IPS DF 4.7 (cell line): ENCODE data around the gene PTPRC.

Experiments
- DNase-seq: peaks from one replicate; pipeline ENCODE4 v3.0.0-alpha.2; 2013; ENCODE audit warnings: low spot score; ENCODE audit errors: extremely low read depth

PTPRC gene

DNA sequence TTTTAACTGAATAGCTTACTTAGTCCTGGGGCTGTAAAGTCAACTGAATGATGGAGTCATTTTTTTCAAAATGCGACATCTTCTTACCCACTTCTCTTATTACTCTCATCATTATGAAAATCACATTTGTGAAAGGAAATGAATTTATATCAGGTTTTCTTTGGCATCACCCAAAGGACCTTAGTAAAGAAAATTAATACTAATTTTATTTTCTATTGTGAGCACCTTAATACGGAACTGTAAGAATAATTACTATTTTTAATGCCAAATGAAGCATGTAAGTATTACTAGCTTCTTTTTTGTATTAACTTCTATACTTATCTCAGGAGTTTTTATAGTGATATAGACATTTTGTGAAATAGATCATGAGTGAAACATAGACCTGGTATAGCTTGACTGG, 30.9 kb downstream of the PTPRC start:
- no peak for DNase-seq

DNA sequence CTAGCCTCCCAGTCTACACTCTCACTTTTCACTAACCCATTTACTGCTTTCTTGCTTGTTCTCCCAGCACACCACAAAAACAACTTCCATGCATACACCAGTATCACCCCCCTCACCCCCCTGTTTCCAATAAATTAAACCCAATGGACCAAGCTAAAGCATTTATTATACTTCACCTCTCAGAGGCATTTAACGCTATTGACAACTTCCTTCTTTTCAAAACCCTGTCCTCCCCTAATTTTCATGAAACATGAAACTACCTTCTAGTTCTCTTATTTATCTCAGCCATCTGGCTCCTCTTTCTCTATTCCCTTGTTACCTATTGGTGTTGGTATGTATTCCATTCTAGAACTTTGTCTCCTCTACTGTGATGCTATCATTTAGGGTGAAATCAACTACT, 32.3 kb downstream of the PTPRC start:
- DNase-seq = no peak

DNA sequence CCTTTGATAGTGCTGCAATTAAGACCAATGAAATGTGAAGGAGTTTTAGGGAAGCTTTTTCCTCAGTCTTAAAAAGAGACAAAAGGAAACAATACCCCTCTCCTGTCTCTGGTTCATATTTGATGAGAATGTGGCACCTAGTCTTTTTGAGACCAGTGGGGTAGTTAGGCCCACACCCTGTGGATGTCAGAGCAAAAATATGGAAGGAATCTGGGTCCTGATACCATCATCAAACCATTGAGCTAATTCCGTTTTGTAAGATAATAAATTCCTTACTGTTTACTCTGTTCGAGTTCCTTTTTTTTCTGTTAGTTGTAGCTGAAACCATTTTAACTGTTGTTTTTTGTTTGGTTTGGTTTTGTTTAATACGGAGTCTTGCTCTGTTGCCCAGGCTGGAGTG, 33.3 kb downstream of the PTPRC start:
- DNase-seq = no peak

DNA sequence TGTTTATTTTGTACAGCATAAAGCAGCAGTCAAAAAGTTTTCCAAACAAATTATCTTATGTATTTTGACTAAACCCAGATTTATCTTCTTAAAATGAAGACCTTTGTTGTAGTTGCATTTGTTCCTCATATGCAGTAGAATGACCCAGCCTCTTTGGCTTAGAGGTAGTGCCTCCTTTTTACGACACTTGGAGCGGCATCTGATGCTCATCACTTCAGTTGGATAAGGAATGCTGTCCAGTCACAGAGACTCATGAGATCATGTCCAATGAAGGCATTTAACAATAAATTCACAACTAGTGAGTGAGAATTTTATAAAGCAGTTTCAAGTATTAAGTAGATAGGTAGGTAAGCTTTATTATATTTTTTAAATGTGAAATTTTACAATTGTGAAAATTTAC, 35.2 kb downstream of the PTPRC start:
- no peak for DNase-seq

DNA sequence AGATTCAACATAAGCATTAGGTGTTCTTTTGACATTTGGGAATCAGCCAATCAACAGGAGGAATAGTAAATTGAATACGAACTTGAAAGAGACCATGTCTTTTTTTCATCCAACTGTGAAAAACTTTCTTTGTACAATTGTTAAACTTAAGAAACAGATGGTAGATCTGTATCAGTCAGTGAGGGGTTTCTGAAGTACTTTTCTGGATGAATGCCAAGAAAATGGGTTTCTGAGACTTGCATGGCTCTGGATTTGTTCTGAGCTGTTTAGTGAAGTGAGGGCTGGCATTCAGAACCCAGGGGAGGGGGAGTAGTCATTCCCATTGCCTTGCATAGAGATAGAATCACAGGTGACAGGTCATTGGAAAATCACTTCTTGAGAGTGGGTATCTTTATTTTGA, 37.4 kb downstream of the PTPRC start:
- DNase-seq = no peak

DNA sequence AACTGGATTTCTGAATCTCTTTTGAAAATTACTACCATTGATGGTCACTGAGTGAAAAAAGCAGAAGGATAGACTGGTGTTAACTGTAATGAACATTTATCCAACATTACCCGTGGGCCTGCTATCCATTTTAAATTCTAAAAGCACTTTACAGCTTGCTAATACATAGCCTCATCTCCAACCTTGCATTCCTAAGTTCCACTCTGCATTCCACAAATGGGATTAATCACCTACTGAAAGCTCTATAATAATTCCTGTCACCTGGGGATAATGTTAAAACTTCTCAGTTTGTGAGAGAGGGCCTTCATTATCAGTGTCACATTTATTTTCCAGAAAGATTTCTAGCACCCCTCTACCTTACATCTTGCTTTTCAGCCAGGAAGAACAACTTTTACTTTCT, 38.2 kb downstream of the PTPRC start:
- no peak for DNase-seq

DNA sequence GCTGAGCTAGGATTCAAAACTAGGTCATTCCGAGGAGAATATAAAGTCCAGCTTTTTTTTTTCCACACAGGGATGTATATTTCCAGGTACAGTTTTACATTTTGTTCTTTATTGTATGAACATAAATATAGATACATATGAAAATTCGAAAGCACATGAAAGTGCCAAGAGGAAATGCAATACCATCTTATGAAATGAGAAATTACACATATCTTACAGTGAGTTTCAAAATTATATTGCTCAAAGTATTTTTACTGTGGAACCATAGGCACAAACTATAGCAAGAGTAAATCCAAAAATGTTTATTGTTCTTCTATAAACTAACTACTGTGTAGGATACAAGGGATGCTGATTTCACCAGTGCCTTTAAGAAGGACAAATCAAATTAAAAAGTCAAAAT, 39.0 kb downstream of the PTPRC start:
- DNase-seq = no peak

DNA sequence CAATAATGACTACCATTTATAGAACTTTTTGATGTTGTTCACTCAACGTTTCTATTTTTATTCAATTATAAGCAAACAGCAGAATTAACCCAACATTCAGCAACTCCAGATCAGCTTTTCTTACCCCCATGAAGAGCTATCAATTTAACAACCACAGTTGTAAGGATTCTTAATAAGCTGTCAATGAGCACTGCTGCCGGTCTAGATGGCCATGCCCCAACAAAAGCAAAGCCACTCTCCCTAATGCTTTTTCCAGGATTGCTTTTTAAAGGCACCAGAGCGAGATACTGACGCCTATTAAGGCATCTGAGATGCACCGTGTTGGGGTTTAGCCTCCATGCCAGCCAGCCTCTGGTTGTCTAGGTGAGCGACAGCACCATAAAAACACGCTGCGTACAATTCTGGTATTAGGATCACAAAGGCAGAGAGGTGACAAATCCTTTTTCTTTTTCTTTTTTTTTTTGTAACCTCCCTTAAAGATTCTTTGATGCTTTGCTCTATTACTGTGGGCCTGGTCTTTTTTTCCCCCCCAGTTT, 39.5 kb downstream of the PTPRC start:
- DNase-seq = no peak

DNA sequence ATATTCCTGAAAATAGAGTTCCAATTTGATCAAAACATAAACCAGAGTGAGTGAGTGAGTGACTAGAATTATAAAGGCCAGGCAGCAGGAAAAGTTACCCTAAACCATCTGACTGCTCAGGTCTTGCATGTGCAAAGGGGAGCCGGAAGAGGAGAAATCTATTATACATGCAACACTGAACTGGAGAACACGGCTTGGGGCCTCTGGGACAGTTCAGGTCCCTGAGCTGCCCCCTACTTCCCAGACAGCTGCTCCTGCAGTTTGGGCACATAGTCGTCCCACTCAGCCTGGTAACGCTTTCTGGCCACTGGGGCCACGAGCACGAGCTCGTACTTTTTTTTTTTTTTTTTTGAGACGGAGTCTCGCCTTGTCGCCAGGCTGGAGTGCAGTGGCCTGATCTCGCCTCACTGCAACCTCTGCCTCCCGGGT, 40.1 kb downstream of the PTPRC start:
- DNase-seq = no peak

DNA sequence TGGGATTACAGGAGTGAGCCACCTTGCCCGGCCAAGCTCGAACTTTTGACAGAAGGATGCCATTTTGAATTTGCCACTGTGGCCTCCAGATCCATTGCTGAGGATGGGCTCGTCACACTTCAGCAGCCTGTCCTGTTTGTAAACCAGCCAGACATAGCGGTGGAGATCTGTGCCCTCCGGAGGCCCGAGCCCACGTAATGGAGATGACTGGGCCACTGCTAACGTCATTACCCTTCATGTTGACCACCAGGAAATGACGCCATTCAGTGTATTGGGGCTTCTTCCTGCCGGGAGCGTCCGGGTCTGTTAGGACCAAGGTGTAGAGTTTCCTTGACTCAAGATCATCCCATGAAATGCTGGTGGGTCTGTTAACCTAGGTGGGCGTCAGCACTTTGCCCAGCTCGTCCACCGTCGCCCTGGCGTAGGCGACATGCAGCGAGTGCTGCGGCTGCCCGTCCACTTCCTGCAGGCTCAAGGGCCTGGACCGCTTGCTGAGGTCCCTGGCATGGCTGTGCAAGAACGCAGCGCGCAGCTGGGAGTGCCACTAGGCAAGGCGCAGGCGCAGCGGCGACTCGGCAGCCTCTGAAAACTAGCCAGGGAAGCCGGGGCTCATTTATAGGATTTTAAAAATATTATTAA, 40.8 kb downstream of the PTPRC start:
- no peak for DNase-seq

DNA sequence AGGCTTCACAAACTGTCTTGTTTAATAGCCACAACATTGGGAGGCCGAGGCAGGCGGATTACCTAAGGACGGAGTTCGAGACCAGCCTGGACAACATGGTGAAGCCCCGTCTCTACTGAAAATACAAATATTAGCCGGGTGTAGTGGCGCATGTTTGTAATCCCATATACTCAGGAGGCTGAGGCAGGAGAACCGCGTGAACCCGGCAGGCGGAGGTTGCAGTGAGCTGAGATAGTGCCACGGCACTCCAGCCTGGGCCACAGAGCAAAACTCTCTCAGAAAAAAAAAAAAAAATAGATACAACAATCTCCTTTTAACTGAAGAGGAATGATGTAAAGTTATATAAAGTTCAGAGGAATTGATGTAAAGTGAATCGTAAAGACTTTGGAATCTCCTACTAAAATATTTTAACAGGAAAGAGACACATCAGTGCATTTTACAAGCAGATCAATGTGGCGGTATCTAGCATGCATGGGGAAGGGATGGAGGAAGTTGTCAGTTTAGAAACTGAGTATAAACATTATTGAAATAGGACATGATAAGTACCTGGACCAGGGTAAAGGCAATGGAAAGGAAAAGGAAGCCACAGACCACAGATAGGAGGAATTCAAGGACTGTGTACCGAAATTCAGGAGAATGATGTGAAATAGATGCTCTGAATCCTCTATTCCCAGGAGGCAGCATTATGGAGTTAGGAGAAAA, 41.5 kb downstream of the PTPRC start:
- DNase-seq = no peak

DNA sequence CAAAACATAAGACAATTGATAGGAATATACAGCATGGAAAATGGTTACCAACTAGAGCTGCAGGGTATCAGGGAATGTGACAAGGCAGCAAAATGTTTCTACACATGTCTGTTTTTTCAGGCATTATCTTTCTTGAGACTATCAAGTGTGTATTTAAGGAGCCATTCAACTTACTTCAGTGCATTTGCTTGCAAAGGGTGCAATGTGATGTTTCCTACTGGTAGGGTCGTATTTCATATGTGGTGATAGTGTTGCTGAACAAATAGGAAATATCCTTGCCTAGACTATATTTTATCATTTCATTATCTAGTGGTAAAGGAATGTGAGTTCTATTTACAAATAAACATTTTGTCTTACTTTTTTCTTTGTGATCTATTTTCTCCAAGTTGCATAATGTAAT, 42.4 kb downstream of the PTPRC start:
- no peak for DNase-seq

DNA sequence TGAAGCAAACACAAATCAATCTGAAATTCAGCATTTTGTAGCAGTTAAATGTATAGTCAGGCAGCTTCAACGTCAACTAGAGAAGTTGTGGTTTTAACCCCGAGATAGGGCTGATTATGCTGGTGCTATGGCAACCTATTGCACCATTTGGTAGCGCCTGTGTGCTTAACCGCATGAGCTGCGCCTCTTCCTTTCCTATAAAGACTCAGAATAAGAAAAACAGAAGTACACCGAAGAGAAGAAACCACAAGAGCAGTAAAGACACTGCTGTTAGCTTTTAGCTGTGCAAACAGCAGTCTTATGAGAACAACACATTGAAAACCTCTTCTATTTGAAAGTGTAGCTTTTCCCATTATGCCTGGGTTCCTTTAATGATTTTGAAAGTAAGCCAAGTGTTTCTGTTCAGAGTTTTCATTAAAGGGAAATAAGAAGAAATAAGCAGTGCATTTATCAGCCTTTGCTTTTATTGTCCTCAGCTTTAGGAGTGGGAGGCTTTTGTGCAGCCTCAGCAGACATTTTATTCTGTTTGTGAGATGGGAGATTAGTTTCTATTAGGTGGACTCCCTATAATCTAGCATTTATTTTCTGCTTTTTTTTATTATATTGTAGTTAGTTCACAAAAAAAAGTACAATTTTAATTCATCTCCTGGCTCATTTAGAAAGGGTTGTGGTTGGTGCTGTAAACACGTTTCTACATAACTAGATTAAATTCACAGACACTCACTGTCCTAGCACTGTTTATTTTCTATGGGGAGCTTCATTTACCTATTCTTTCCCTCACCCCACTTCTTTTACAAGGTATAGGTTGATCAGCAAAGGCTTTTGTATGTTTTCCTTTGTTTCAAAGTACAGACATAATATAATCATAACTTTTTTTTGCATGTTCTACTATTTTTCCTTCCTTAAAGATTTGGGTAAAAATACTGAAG, 43.3 kb downstream of the PTPRC start:
- DNase-seq = no peak

DNA sequence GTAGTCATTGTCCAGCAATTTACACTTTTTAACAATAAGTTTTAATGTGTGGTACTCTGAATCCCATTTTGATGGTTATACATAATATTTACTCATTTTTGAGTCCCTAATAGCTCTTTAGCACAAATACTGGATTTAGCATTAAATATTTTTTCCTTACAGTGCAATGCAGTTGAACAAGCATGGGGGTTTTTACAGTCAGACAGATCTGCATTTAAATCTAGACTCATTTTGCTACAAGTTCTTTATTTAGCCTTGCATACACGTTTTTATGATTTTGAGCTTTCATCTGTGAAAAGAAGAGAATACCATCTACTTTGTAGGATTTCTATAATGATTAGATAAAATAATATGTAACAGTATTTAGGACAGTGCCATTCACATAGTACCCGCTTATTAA, 44.0 kb downstream of the PTPRC start:
- no peak for DNase-seq

DNA sequence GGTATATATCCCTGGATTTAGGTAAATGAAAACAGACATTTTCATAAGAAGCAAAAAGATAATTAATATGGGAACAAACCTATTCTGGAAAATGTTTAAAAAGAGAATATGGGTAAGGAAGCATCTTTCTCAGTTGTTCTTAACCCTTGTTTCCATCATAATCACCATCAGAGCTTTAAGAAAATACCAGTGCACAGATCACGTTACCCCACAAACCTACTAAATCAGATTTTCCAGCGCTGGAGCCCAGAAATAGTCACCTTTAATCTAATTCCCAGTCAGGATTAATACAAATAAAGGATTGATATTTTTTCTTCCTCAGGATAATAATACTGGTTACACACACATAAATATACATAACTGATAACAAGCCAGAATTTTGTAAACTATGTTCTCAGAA, 44.6 kb downstream of the PTPRC start:
- no peak for DNase-seq

DNA sequence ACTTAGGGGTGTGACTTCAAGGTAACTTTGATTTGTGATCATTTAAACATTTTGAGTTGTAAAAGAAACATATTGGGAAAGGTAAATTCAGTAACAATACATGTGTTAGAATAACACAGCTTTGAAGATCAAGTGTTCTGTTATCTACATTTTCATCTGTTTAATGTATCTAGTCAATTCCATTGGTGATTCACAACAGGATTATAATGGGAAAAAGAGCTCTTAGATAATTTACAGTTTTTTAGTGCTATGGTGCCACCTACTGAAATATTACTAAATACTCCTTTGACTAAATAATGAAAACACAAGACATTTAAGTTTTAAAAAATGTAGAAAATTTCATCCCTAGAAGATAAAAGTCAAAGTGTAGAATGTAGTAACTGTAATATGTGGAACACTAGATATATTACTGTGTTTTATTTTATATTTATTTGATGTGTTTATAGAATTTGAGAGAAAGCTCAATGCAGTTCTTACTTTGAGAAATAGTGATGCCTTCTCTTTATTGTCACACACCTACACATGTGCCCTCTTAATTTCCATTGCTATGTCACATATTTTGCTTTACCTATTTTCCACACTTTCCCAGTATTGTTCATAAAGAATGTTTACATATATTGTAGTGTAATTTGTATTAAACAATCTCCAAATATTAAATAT, 47.4 kb downstream of the PTPRC start:
- DNase-seq = no peak

DNA sequence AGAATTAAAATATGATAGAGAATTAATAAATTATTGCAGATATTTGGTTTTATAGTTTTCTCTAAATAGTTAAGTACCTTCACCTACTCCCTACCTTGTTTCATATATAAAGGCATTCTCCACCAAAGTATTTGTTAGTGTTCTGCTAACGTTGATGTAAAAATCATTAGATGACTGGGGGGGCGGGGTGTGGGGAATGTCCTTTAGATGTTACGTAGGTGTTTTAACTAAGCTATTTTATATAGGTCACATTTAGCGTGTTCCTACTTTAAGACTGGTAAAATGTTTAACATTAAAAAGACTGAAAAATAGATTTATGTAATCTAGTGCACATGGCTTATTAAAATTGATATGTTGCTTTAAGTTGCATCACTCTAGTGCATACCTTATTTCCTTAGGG, 48.6 kb downstream of the PTPRC start:
- no peak for DNase-seq

DNA sequence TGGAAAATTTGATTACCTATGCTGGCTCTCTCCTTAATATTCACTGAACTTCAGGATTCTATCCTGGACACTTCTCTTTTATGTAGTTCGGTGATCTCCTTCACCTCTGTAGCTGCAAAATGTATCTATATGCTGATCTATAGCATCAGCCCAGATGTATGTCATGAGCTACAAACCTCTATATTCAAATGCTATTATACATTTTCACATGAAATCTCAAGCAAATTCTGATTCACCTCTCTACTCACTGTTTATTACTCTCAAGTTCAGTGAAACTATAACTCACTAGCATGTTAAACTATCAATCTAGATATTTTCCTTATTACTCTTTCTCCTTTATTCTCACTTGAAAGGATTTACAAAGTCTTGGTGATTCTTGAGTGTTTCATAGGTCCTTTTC, 52.2 kb downstream of the PTPRC start:
- DNase-seq = no peak

DNA sequence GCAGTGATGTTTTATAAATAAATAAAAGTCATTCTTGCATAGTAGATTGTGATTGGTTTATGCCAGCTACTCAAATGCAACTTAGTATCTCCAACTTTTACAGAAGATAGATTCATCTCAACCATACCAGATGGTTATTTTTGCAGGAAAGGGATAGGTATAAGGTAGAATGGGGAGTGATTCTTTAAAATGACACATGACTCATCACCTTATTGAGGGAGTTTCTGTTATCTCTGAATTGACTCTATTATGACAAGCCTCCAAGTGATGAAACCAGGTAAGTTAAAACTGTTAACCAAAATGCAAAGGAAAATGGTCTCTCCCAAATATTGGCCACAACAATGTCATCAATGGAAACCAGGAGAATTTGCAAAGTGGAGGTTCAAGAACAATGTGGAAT, 54.5 kb downstream of the PTPRC start:
- DNase-seq = no peak

DNA sequence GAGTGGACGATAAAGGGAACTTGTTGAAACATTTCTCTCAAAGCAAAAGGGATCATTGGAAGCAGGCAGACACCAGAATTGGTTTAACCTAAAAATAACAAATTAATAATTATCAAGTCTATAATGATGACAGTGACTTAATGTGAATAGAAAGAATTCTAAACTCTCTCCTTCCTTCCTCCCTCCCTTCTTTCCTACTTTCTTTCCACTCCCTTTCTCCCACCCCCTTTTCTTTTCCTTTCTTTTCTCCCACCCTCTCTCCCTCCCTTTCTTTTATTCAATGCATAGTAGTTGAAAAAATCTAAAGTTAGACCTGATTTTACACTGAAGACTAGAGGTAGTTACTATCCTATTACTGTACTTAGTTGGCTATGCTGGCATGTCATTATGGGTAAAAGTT, 55.7 kb downstream of the PTPRC start:
- no peak for DNase-seq

DNA sequence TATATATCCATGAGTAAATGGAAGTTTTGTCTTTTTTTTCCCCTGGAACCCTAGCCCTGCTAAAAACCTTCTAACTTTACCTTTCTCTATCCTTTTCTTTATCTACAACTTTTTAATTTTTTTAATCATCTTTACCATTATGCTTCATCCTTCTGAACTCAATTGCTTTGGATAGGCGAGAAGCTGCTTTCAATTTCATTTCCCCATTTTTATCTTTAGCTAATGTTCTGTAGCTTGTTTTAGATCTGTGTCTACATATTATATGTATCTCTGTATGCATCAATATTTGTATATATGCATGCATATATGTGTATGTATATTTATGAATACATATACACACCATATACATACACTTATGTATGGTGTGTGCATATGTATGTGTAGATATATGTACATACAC, 57.4 kb downstream of the PTPRC start:
- no peak for DNase-seq
